GM12872 (cell line): Measurements from ENCODE around the gene UBR3.

Experiments used
- TF ChIP-seq, protein P1 (sequence below): IDR thresholded peaks from 3 replicates; pipeline ENCODE4 v1.5.1; 2011; ENCODE audit warnings: low read depth, mild to moderate bottlenecking, low read length, moderate library complexity; ENCODE audit not compliant: insufficient read depth

The UBR3 gene

DNA sequence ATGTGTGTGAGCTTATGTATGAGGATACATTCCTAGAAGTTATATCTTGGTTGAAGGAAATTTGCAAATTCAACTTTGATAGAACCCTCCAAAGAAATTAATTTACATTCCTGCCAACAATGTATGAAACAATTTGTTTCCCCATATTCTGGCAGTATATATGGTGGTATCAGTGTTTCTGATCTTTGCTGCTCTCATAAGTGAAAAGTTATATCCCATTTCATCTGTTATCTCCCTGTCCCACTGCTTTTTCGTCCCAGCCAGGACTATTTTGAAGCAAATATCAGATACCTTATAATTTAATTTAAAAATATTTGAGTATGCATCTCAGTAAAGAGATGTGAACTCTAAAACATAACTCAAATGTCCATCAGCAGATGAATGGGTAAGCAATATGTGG is 7.1 kb downstream of the UBR3 start:
- TF ChIP-seq, protein P1, sequence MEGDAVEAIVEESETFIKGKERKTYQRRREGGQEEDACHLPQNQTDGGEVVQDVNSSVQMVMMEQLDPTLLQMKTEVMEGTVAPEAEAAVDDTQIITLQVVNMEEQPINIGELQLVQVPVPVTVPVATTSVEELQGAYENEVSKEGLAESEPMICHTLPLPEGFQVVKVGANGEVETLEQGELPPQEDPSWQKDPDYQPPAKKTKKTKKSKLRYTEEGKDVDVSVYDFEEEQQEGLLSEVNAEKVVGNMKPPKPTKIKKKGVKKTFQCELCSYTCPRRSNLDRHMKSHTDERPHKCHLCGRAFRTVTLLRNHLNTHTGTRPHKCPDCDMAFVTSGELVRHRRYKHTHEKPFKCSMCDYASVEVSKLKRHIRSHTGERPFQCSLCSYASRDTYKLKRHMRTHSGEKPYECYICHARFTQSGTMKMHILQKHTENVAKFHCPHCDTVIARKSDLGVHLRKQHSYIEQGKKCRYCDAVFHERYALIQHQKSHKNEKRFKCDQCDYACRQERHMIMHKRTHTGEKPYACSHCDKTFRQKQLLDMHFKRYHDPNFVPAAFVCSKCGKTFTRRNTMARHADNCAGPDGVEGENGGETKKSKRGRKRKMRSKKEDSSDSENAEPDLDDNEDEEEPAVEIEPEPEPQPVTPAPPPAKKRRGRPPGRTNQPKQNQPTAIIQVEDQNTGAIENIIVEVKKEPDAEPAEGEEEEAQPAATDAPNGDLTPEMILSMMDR = no peak

DNA sequence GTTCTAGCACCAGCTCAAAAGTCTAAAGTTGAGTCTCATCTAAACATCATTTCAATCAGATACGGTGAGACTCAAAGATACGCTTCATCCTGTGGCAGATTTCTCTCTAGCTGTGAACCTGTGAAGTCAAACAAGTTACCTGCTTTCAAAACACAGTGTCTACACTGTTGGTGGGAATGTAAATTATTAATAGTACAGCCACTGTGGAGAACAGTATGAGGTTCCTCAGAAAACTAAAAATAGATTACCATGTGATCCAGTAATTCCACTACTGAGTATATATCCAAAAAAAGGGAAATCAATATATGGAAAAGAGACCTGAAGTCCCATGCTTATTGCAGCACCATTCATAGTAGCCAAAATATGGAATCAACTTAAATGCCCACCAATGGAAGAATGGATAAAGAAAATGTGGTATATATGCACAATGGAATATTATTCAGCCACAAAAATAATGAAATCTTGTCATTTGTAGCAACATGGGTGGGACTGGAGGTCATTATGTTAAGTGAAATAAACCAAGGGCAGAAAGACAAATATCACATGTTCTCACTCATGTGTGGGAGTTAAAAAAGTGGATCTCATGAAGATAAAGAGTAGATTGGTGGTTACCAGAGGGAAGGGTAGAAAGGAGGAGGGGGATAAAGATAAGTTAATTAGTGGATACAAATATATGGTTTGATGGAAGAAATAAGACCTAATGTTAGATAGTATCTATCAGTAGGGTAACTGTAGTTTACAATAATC is 11.7 kb downstream of the UBR3 start:
- TF ChIP-seq, protein P1 = no peak

DNA sequence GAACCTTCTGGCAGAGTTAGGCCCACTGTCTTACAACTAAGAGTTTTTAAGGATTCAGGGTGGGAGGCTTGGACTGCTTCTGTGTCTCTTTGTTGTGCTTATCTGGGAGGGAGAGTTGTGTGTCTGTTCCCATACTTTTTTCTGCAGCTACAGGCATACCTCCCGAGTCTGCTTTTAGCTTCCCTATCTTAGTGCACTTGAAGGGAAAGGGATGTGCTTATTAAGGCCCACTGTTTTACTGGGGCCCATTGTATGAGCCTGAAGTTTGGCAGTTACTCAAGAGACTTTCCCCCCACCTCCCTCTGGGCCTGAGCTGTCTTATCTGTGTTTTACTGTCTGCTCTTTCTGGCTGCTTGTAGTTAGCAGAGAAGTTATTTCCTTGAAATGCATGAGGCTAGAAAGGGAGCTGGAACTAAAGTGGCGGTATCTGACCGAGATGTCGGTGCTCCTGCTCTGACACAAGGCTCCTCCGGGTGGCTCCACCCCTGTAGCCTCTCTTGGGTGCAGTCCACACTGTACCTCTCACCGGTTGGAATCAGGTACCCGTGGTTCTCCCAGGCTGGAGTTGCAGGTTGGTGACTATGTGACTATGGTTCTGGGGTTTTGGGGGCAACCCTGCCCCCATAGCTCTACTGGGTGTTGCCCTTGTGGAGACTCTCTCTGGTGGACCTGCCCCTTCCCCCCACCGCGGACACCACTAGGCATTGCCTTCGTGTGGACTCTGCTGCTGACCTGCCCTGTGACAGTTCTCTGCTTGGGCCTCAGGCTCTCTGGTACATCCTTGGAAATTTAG is 12.9 kb downstream of the UBR3 start:
- TF ChIP-seq, protein P1 = no peak

DNA sequence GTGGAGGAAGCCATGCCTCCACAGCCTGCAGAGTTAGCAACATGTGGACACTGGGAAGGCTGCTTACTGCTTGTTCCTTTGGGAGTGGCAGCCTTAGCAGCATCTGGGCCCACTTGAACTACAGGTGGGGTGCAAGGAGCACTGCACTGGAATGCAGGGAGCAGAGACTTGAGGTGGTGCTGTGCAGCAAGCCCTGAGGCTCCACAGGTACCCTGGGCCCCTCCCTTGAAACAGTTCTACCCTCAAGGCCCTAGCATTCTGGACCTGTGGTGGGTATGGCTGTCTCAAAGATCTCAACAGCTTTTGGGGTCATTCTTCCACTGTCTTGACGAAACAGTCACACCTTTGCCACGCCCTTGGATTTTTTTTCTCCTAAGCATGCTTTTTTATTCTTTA is 13.5 kb downstream of the UBR3 start:
- TF ChIP-seq, protein P1 = no peak

DNA sequence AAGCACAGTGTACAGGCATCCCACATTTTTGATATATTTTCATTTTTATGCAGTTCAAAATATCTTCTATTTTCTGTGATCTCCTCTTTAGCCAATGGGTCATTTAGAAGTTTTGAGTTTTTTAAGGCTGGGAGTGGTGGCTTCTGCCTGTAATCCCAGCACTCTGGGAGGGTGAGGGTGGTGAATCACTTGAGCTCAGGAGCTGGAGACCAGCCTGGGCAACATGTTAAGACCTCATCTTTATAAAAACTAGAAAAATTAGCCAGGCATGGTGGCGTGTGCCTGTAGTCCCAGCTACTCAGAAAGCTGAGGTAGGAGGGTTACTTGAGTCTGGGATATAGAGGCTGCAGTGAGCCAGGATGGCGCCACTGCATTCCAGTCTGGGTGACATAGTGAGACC is 17.8 kb downstream of the UBR3 start:
- TF ChIP-seq, protein P1 = no peak

DNA sequence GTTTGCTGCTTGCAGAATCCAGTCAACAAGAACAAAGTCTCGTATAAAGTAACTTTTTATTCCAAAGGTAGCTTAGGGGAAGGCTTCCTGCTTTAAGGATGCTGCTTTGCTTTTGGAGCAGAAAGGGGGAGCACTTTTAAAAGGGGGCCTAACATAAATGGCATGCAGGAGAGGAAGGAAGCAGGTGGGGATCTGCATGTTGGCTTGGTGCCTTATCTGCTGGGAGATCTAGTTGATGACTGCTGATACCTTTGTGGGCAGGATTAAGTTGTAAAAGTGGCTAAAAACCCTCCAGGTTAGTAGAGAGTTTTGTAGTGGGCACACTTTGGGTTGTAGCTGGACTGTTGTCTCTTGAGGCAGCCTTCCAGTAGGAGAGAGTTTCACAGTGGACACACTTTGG is 22.5 kb downstream of the UBR3 start:
- TF ChIP-seq, protein P1 = no peak

DNA sequence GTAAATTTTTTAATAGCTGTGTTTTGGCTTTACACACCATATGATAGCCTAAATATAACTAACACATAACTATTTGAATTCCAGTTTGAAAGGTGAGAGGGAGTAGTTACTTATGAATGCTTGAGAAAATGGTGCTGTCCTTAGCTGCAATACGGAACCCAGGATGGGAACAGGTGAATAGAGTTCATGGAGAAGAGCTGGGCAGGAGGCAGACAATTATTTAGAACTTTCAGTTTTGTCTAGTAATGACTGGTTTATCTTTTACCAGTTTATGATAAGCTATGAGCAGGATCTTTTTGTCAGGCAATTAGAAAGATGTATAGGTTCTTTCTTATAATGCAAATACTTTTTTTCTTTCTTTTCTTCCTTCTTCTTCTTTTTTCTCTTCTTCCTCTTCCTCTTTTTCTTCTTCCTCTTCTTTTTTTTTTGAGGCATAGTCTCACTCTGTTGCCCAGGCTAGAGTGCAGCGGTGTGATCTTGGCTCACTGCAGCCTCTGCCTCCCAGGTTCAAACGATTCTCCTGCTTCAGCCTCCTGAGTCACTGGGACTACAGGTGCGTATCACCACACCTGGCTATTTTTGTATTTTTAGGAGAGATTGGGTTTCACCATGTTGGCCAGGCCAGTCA is 25.9 kb downstream of the UBR3 start:
- TF ChIP-seq, protein P1 = no peak
